ENCODE measurements around the gene TRHDE.

GRCh38 chr12:72368298-72368697, 96.1 kb downstream of the TRHDE start:
- TF ChIP-seq, protein P1, sequence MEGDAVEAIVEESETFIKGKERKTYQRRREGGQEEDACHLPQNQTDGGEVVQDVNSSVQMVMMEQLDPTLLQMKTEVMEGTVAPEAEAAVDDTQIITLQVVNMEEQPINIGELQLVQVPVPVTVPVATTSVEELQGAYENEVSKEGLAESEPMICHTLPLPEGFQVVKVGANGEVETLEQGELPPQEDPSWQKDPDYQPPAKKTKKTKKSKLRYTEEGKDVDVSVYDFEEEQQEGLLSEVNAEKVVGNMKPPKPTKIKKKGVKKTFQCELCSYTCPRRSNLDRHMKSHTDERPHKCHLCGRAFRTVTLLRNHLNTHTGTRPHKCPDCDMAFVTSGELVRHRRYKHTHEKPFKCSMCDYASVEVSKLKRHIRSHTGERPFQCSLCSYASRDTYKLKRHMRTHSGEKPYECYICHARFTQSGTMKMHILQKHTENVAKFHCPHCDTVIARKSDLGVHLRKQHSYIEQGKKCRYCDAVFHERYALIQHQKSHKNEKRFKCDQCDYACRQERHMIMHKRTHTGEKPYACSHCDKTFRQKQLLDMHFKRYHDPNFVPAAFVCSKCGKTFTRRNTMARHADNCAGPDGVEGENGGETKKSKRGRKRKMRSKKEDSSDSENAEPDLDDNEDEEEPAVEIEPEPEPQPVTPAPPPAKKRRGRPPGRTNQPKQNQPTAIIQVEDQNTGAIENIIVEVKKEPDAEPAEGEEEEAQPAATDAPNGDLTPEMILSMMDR (IDR thresholded peaks at IDR 0.05; ENCODE audit: extremely low read depth in 1 of 2, insufficient read depth in 1 of 2, low read depth in 1 of 2, low read length in 2 of 2) = no peak
- TF ChIP-seq EZH2 (IDR thresholded peaks at IDR 0.05; ENCODE audit: borderline replicate concordance, low read depth, low read length, severe bottlenecking) (no peak), MAX (IDR thresholded peaks at IDR 0.05; ENCODE audit: insufficient read depth, insufficient read length) (no peak), POLR2A (IDR thresholded peaks at IDR 0.05; ENCODE audit: low read depth, low read length) (no peak), POLR2AphosphoS5 (IDR thresholded peaks at IDR 0.05; ENCODE audit: insufficient read depth, low read depth, low read length) (no peak)
